NCI-H345 (cell line): ENCODE results near the gene SLC6A5.
A peak's percentile ranks its signal among the peaks of the same experiment; 100 is the strongest.

Source experiments
- DNase-seq: peaks from one replicate; lab custom pipeline; 2025; lab: John Stamatoyannopoulos, UW

Gene SLC6A5

GRCh38 chr11:20596205-20597153 is 2.9 kb upstream of the SLC6A5 start:
- DNase-seq, result no peak

DNA sequence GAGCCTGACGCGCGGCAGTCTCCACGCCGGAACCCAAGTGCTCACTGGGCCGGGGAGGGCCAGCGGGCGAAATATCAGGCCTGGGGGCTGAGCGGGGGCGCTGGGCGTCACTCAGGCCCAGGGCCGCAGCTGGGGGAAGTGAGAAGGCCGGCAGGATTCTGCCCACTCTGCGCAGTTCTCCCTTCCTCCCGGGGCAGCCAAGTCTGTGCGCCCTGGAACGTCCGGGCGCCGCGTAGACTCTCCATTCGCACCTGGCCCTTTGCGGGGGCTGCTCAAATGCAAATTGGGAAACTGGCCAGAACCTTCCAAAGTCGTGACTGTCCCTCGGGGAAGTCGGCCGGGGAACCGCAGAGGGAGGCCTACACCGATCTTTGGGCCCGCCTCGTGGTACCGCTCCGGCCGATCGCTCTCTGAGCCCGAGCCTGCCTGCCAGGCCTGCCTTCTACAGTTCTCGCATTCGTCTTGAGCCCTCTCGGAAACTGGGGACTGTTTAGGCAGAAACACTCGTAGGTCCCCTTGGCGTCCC is 2.2 kb upstream of the SLC6A5 start:
- DNase-seq, result no peak

GRCh38 chr11:20597680-20598484 is 1.5 kb upstream of the SLC6A5 start:
- no peak for DNase-seq

GRCh38 chr11:20598492-20598891 is 916 bp upstream of the SLC6A5 start:
- no peak for DNase-seq

DNA sequence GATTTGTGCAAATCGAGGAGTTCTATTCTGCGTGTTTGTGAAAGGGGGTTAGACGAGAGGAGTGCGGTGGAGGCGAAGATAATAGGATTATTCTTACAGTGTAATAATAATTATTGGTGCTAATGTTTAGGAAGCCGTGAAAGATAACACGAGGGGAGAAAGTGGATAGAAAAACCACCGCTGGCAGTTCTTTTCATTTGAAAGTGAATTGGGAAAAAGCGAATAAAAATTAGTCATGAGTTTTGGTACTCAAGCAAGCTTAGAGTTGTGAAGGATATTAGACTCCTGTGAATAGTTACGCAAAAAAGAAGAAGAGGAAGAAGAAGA is 575 bp downstream of the SLC6A5 start:
- DNase-seq, result no peak

DNA sequence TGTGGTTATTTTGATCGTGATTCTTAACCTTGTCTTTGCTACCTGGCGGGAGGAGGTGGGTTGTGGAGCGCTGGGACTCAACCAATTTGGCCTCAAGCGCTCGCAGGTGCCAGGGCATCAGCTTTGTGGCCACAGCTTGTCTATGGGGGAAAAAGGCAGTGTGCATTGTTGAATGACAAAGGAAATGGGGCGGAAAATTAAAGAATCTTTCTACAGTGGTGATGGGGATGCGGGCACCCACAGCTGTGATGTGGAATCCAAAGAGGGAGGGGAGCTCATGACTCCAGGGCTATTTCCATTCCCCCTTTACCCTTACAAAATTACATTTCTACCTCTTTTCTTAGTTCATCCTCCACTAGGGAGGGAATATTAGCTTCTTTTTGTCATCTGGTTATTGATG is 1.1 kb downstream of the SLC6A5 start:
- peak; percentile 4 for DNase-seq

GRCh38 chr11:20601221-20601914 is 2.0 kb downstream of the SLC6A5 start:
- no peak for DNase-seq

DNA sequence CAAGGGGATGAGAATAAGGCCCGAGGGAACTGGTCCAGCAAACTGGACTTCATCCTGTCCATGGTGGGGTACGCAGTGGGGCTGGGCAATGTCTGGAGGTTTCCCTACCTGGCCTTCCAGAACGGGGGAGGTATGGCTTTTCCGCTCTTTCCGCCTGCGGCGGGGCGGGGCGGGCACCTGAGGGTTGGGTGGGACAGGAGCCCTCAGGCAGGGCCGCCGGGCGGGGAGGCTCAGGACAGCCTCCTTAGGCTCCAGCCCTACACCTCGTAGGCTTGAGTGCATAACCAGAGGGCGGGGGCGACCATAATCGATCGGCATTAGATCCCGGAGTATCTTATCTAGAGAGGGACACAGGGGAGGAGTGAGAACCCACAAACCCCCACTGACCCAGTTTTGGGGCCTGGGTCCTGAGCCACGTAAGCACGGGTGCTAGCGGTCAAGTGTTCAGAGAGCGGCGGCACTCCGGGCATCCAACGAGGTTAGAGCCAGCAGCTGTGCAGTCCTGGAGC is 4.9 kb downstream of the SLC6A5 start:
- DNase-seq, result no peak

DNA sequence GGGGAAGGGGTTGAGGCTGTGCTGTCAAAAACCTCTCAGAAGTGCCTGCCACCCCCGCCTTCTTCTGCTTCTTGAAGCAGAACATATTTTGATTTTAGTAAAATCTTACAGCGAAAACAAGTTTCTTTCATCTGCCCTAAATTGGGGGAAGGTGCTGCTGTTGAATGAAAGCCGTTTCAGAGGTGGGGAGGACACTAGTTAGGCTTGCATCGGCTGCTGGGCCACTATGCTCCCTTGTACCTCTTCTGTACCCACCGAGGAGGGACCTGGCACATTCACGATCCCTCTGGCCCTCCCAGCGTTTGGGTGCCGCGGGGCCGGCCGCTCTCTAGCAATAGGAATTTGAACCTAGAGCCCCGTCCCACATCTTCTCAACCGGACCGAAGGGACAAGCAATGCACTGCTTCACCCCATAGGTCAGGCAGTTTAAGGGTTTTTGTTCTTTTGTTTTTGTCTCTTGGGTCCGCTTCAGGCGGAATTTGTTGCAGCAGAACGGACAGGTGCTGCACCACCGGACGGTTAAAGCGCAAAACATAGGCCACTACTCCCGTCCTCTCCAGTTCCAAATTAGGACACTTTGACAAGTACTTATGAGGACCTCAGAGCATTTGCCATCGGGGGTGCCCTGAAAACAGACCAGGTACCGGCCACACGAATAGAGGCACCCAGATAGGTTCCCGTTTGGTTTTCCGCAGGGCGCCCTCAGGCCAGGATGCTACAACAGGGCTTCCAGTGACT is 5.6 kb downstream of the SLC6A5 start:
- DNase-seq, result no peak

DNA sequence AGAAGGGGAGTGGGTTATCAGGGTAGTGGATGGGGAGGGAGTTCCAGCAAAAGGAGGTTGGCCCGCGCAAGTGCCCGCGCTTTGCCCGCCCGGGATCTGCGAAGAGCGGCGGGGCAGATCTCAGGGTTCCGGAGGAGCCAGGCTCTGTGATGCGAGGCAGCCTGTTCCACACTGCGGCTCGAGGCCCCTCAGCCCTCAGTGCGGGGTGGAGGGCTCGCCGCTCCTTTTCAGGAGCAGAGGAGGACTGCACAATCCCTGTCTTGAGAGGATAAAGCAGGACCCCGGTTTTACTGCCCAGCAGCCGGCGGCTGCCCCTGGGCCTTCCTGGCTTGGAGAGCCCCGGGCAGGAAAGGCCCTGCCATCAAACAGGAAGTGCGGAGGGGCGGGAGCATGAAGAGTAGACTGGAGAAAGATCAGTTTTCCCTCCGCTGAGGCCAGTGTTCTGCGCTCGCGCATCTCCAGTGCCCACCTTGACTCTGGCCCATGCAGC is 6.2 kb downstream of the SLC6A5 start:
- no peak for DNase-seq

- no peak for DNase-seq
These were observed 9.5 kb downstream of the SLC6A5 start for GRCh38 chr11:20608934-20609333.

DNA sequence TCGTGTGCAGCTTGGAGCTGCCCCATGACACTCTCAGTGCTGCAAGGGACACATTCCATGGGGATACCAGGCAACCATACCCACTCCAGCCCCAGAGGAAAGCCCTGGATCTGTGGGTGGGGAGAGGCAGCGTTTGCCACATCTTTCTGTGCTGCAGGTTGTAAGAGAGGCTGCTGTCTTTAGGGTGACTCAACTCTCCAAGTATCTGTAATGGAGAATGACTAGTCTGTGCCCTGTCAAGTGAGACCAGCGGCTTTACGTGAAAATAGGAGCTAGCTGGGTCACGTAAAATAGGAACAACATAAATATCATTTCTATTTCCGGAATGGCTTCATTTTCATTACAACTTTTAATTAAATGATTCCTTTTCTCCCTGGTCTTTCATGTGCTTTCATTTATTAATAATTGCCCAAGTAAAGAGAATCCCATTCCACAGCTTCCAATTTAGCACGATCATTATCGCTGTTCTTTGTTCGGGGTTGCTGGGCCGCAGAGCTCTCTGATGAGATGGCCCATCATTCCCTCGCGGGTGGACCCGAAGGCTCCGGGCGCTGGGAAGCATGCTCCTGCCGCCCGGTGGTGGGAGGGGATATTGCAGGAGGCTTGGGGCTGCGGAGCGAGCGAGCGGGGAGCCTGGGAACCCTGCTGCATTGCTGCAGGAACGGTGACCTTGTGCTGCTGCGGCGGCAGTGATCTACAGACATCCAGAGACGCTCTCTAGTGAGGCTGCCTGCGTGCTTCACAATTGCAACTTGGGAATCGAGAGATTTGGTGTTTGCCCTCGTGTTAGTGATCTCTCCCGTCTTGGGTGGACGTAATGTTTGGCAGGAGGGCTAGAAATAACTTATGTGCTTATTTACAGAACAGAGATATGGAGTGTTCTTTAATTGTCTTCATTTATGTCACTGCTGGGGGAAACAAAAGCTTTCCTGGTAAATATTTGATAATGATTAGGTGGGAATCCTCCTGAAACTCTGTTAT is 10.6 kb downstream of the SLC6A5 start:
- DNase-seq, result peak; percentile 93

GRCh38 chr11:20610825-20611224 is 11.4 kb downstream of the SLC6A5 start:
- no peak for DNase-seq

DNA sequence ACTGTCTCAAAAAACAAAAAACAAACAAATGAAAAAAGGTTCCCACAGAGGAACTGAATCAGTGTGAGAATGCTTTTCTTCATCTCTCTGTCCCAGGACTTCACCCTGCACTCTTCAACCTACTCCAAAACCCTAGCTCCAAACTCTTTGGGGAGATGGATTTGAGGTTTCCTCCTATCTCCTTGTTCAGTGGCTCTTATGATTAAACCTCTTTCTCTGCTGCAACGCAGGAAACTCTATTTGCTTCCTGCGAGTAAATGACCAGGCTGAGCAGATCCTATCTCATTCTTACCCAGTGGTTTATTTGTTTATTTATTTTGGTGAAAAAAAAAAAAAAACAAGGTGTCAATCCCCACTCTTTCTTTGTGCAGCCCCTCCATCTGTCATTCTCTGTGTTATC is 12.0 kb downstream of the SLC6A5 start:
- no peak for DNase-seq

GRCh38 chr11:20611892-20612291 is 12.5 kb downstream of the SLC6A5 start:
- DNase-seq, result no peak

GRCh38 chr11:20612416-20612815 is 13.0 kb downstream of the SLC6A5 start:
- DNase-seq, result no peak

DNA sequence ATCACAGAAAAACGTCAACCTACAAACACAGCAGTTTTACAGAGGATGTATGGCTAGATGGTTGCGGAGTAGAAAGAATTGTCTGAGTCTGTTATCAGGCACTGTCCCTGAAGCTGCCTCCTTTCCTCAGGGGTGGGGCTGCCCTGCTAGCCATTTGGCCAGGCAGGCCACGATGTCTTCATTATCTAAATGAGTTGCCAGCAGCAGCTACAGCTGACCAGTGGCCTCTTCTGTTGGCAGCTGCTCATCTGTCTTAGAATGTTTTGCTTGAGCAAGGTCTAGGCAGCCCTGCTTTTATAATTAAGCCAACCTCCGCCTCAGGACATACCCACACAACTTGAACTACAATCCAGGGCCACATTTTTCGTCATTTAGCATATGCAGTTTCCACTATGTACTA is 17.5 kb downstream of the SLC6A5 start:
- DNase-seq, result no peak

DNA sequence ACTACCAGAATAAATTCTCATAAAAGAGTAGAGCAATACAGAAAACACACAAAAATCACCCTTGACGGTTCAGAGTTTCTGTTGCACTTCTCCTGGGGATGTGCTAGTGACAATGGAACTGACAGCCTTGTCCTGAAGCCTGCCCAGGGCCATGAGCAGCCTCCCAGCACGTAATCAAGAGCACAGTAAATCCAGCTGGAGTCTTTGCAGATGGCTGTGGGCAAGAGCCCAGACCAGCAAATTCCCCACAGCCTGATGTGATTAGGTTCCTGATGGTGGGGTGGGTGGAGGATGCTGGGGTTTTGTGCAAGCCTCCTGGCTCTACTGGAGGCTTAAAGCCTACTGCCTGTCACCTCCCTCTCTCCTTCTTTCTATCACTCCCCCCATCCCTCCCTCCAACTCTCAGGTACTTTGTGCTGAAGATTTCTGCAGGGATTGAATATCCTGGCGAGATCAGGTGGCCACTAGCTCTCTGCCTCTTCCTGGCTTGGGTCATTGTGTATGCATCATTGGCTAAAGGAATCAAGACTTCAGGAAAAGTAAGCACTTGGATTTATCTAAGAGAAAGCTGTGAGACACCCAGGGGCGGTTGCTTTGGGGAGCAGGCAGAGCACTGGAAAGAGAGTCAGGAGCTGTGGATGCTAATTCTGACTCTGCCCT is 18.1 kb downstream of the SLC6A5 start:
- DNase-seq, result peak; percentile 32

DNA sequence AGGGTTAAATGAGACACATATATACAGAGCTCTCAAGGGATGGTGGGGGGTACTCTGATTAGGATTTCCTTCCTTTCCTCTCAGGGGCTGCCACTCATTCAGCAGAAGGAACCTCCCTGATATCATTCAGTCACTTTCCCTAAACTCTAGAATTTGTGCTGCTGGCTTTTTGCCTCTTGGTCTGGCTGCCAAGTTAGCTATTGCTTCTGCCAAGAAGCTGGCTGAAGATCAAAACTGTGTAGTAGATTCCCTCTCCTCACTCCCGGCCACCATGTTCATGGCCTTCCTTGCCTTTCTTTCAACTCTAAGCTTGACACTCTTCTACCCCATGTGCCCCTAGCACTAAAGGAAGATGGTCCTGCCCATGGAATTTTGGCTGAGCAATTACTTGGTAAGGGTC is 18.7 kb downstream of the SLC6A5 start:
- DNase-seq, result no peak

GRCh38 chr11:20620988-20621387 is 21.6 kb downstream of the SLC6A5 start:
- DNase-seq, result no peak
